ENCODE data around the gene MAPK8IP1.
"Not testable (repeated sequence)": the region's sequence is repeated elsewhere in the genome, so short reads cannot be mapped to it uniquely, and the experiment has no call there.

MAPK8IP1 gene

GRCh38 chr11:45886816-45887520 lies 1.5 kb downstream of the MAPK8IP1 start:
- DNase-seq (ENCODE audit: extremely low spot score, insufficient read length, low read depth) (no peak), FAIRE-seq (no peak)

GRCh38 chr11:45887587-45887986 lies 2.1 kb downstream of the MAPK8IP1 start:
- no peak for FAIRE-seq
- no peak for DNase-seq (ENCODE audit: extremely low spot score, insufficient read length, low read depth)

- DNase-seq (ENCODE audit: extremely low spot score, insufficient read length, low read depth), result no peak
- FAIRE-seq, result no peak
Measured at GRCh38 chr11:45889555-45889954, 4.1 kb downstream of the MAPK8IP1 start.

- FAIRE-seq (no peak), DNase-seq (ENCODE audit: extremely low spot score, insufficient read length, low read depth) (no peak)
Measured at GRCh38 chr11:45889966-45890365, 4.5 kb downstream of the MAPK8IP1 start.

- FAIRE-seq (no peak), DNase-seq (ENCODE audit: extremely low spot score, insufficient read length, low read depth) (no peak)
Measured at GRCh38 chr11:45890886-45891550, 5.6 kb downstream of the MAPK8IP1 start.

- FAIRE-seq (no peak), DNase-seq (ENCODE audit: extremely low spot score, insufficient read length, low read depth) (no peak)
Measured at GRCh38 chr11:45892856-45893255, 7.4 kb downstream of the MAPK8IP1 start.

- FAIRE-seq, result no peak
Measured at GRCh38 chr11:45894555-45895247, 9.2 kb downstream of the MAPK8IP1 start.

GRCh38 chr11:45895553-45896259 lies 10.3 kb downstream of the MAPK8IP1 start:
- DNase-seq (ENCODE audit: extremely low spot score, insufficient read length, low read depth), result no peak
- FAIRE-seq, result no peak

More at GRCh38 chr11:45894555-45895247, 9.2 kb downstream of the MAPK8IP1 start:
- no peak for DNase-seq (ENCODE audit: extremely low spot score, insufficient read length, low read depth)

- no peak for DNase-seq (ENCODE audit: extremely low spot score, insufficient read length, low read depth)
- FAIRE-seq, result no peak
Measured at GRCh38 chr11:45896422-45896984, 11.1 kb downstream of the MAPK8IP1 start.

- FAIRE-seq, result no peak
- no peak for DNase-seq (ENCODE audit: extremely low spot score, insufficient read length, low read depth)
Measured at GRCh38 chr11:45897556-45897955, 12.1 kb downstream of the MAPK8IP1 start.

GRCh38 chr11:45899086-45899447 lies 13.6 kb downstream of the MAPK8IP1 start:
- no peak for DNase-seq (ENCODE audit: extremely low spot score, insufficient read length, low read depth)
- FAIRE-seq, result no peak

GRCh38 chr11:45899448-45900174 lies 14.2 kb downstream of the MAPK8IP1 start:
- FAIRE-seq, result no peak
- DNase-seq (ENCODE audit: extremely low spot score, insufficient read length, low read depth), result peak; percentile 38

GRCh38 chr11:45900175-45900800 lies 14.8 kb downstream of the MAPK8IP1 start:
- not testable (repeated sequence) for DNase-seq (ENCODE audit: extremely low spot score, insufficient read length, low read depth)

GRCh38 chr11:45900916-45901617 lies 15.6 kb downstream of the MAPK8IP1 start:
- DNase-seq (ENCODE audit: extremely low spot score, insufficient read length, low read depth) (no peak), FAIRE-seq (no peak)

More at GRCh38 chr11:45900175-45900800, 14.8 kb downstream of the MAPK8IP1 start:
- FAIRE-seq, result not testable (repeated sequence)

GRCh38 chr11:45901626-45902025 lies 16.2 kb downstream of the MAPK8IP1 start:
- FAIRE-seq, result no peak
- DNase-seq (ENCODE audit: extremely low spot score, insufficient read length, low read depth), result no peak

- DNase-seq (ENCODE audit: extremely low spot score, insufficient read length, low read depth) (no peak), FAIRE-seq (no peak)
Measured at GRCh38 chr11:45902452-45903380, 17.3 kb downstream of the MAPK8IP1 start.

GRCh38 chr11:45904309-45904915 lies 19.0 kb downstream of the MAPK8IP1 start:
- DNase-seq (ENCODE audit: extremely low spot score, insufficient read length, low read depth), result no peak
- no peak for FAIRE-seq
